ENCODE results near the gene NDST3.

Gene NDST3

GRCh38 chr4:118177126-118177525 is 142.8 kb downstream of the NDST3 start:
- Histone ChIP-seq H3K4me1 (ENCODE audit: control insufficient read depth, insufficient read depth, low read length) (no peaks in the 10 kb centered on the region), H3K4me3 (ENCODE audit: low read length) (no peak overlapping the region), H3K27me3 (replicated peaks; ENCODE audit: control insufficient read depth, insufficient read depth, low read length) (no peaks in the 10 kb centered on the region), H3K36me3 (ENCODE audit: control insufficient read depth, insufficient read depth, low read length, severe bottlenecking) (no peaks in the 10 kb centered on the region), H3K9me3 (ENCODE audit: control insufficient read depth, low read length) (no peaks in the 10 kb centered on the region), H3K9ac (ENCODE audit: low read length) (no peak overlapping the region)
- peak; percentile 10 for DNase-seq (ENCODE audit: low read depth)

GRCh38 chr4:118180776-118181175 is 146.5 kb downstream of the NDST3 start:
- Histone ChIP-seq H3K4me3 (ENCODE audit: low read length) (no peak overlapping the region), H3K9ac (ENCODE audit: low read length) (no peak overlapping the region), H3K9me3 (ENCODE audit: control insufficient read depth, low read length) (no peaks in the 10 kb centered on the region)

GRCh38 chr4:118190903-118191302 is 156.6 kb downstream of the NDST3 start:
- no peaks in the 10 kb centered on the region for H3K4me1 ChIP-seq (ENCODE audit: control insufficient read depth, insufficient read depth, low read length)
- no peaks in the 10 kb centered on the region for H3K27me3 ChIP-seq (replicated peaks; ENCODE audit: control insufficient read depth, insufficient read depth, low read length)
- DNase-seq (ENCODE audit: low read depth) = no peak
- H3K9me3 ChIP-seq (ENCODE audit: control insufficient read depth, low read length) = no peaks in the 10 kb centered on the region
- no peak overlapping the region for H3K9ac ChIP-seq (ENCODE audit: low read length)
- H3K36me3 ChIP-seq (ENCODE audit: control insufficient read depth, insufficient read depth, low read length, severe bottlenecking) = no peaks in the 10 kb centered on the region
- no peak overlapping the region for H3K4me3 ChIP-seq (ENCODE audit: low read length)

More at GRCh38 chr4:118180776-118181175, 146.5 kb downstream of the NDST3 start:
- H3K27me3 ChIP-seq (replicated peaks; ENCODE audit: control insufficient read depth, insufficient read depth, low read length) = no peaks in the 10 kb centered on the region
- peak; percentile 26 for DNase-seq (ENCODE audit: low read depth)
- no peaks in the 10 kb centered on the region for H3K36me3 ChIP-seq (ENCODE audit: control insufficient read depth, insufficient read depth, low read length, severe bottlenecking)
- H3K4me1 ChIP-seq (ENCODE audit: control insufficient read depth, insufficient read depth, low read length) = no peaks in the 10 kb centered on the region

- Histone ChIP-seq H3K9ac (ENCODE audit: low read length) (no peak overlapping the region), H3K4me3 (ENCODE audit: low read length) (no peak overlapping the region), H3K27me3 (replicated peaks; ENCODE audit: control insufficient read depth, insufficient read depth, low read length) (no peaks in the 10 kb centered on the region), H3K4me1 (ENCODE audit: control insufficient read depth, insufficient read depth, low read length) (no peaks in the 10 kb centered on the region), H3K36me3 (ENCODE audit: control insufficient read depth, insufficient read depth, low read length, severe bottlenecking) (no peaks in the 10 kb centered on the region), H3K9me3 (ENCODE audit: control insufficient read depth, low read length) (no peaks in the 10 kb centered on the region)
- no peak for DNase-seq (ENCODE audit: low read depth)
Observed at GRCh38 chr4:118193421-118193820, 159.1 kb downstream of the NDST3 start.

- Histone ChIP-seq H3K4me1 (ENCODE audit: control insufficient read depth, insufficient read depth, low read length) (no peaks in the 10 kb centered on the region), H3K9me3 (ENCODE audit: control insufficient read depth, low read length) (peaks cover 21% of the 10 kb centered on the region), H3K36me3 (ENCODE audit: control insufficient read depth, insufficient read depth, low read length, severe bottlenecking) (no peaks in the 10 kb centered on the region), H3K4me3 (ENCODE audit: low read length) (no peak overlapping the region), H3K27me3 (replicated peaks; ENCODE audit: control insufficient read depth, insufficient read depth, low read length) (no peaks in the 10 kb centered on the region), H3K9ac (ENCODE audit: low read length) (no peak overlapping the region)
- DNase-seq (ENCODE audit: low read depth) = peak; percentile 44
Observed at GRCh38 chr4:118206627-118207026, 172.3 kb downstream of the NDST3 start.

- Histone ChIP-seq H3K4me3 (ENCODE audit: low read length) (no peak overlapping the region), H3K36me3 (ENCODE audit: control insufficient read depth, insufficient read depth, low read length, severe bottlenecking) (no peaks in the 10 kb centered on the region), H3K9me3 (ENCODE audit: control insufficient read depth, low read length) (no peaks in the 10 kb centered on the region), H3K9ac (ENCODE audit: low read length) (no peak overlapping the region), H3K27me3 (replicated peaks; ENCODE audit: control insufficient read depth, insufficient read depth, low read length) (no peaks in the 10 kb centered on the region), H3K4me1 (ENCODE audit: control insufficient read depth, insufficient read depth, low read length) (no peaks in the 10 kb centered on the region)
- DNase-seq (ENCODE audit: low read depth) = no peak
Observed at GRCh38 chr4:118213101-118213500, 178.8 kb downstream of the NDST3 start.

- Histone ChIP-seq H3K9ac (ENCODE audit: low read length) (no peak overlapping the region), H3K4me3 (ENCODE audit: low read length) (no peak overlapping the region), H3K4me1 (ENCODE audit: control insufficient read depth, insufficient read depth, low read length) (no peaks in the 10 kb centered on the region), H3K9me3 (ENCODE audit: control insufficient read depth, low read length) (no peaks in the 10 kb centered on the region), H3K27me3 (replicated peaks; ENCODE audit: control insufficient read depth, insufficient read depth, low read length) (no peaks in the 10 kb centered on the region), H3K36me3 (ENCODE audit: control insufficient read depth, insufficient read depth, low read length, severe bottlenecking) (no peaks in the 10 kb centered on the region)
- no peak for DNase-seq (ENCODE audit: low read depth)
Observed at GRCh38 chr4:118215826-118216225, 181.5 kb downstream of the NDST3 start.

- Histone ChIP-seq H3K4me3 (ENCODE audit: low read length) (no peak overlapping the region), H3K27me3 (replicated peaks; ENCODE audit: control insufficient read depth, insufficient read depth, low read length) (peaks cover 9% of the 10 kb centered on the region), H3K36me3 (ENCODE audit: control insufficient read depth, insufficient read depth, low read length, severe bottlenecking) (no peaks in the 10 kb centered on the region), H3K4me1 (ENCODE audit: control insufficient read depth, insufficient read depth, low read length) (no peaks in the 10 kb centered on the region), H3K9ac (ENCODE audit: low read length) (no peak overlapping the region), H3K9me3 (ENCODE audit: control insufficient read depth, low read length) (no peaks in the 10 kb centered on the region)
- DNase-seq (ENCODE audit: low read depth) = peak; percentile 8
Observed at GRCh38 chr4:118221227-118221800, 187.0 kb downstream of the NDST3 start.

GRCh38 chr4:118224243-118224829 is 190.1 kb downstream of the NDST3 start:
- Histone ChIP-seq H3K36me3 (ENCODE audit: control insufficient read depth, insufficient read depth, low read length, severe bottlenecking) (no peaks in the 10 kb centered on the region), H3K27me3 (replicated peaks; ENCODE audit: control insufficient read depth, insufficient read depth, low read length) (peaks cover 9% of the 10 kb centered on the region), H3K4me3 (ENCODE audit: low read length) (no peak overlapping the region), H3K9me3 (ENCODE audit: control insufficient read depth, low read length) (no peaks in the 10 kb centered on the region), H3K4me1 (ENCODE audit: control insufficient read depth, insufficient read depth, low read length) (no peaks in the 10 kb centered on the region), H3K9ac (ENCODE audit: low read length) (no peak overlapping the region)
- DNase-seq (ENCODE audit: low read depth) = peak; percentile 87

GRCh38 chr4:118225511-118225910 is 191.2 kb downstream of the NDST3 start:
- no peak overlapping the region for H3K4me3 ChIP-seq (ENCODE audit: low read length)
- DNase-seq (ENCODE audit: low read depth) = no peak
- H3K27me3 ChIP-seq (replicated peaks; ENCODE audit: control insufficient read depth, insufficient read depth, low read length) = peaks cover 9% of the 10 kb centered on the region
- no peaks in the 10 kb centered on the region for H3K9me3 ChIP-seq (ENCODE audit: control insufficient read depth, low read length)
- H3K36me3 ChIP-seq (ENCODE audit: control insufficient read depth, insufficient read depth, low read length, severe bottlenecking) = no peaks in the 10 kb centered on the region
- H3K4me1 ChIP-seq (ENCODE audit: control insufficient read depth, insufficient read depth, low read length) = no peaks in the 10 kb centered on the region
- H3K9ac ChIP-seq (ENCODE audit: low read length) = no peak overlapping the region

- no peak for DNase-seq (ENCODE audit: low read depth)
- no peaks in the 10 kb centered on the region for H3K4me1 ChIP-seq (ENCODE audit: control insufficient read depth, insufficient read depth, low read length)
Observed at GRCh38 chr4:118226311-118227010, 192.2 kb downstream of the NDST3 start.

More at GRCh38 chr4:118226311-118227010, 192.2 kb downstream of the NDST3 start:
- H3K9ac ChIP-seq (ENCODE audit: low read length) = no peak overlapping the region
- no peaks in the 10 kb centered on the region for H3K9me3 ChIP-seq (ENCODE audit: control insufficient read depth, low read length)
- H3K4me3 ChIP-seq (ENCODE audit: low read length) = no peak overlapping the region
- H3K27me3 ChIP-seq (replicated peaks; ENCODE audit: control insufficient read depth, insufficient read depth, low read length) = peaks cover 9% of the 10 kb centered on the region
- no peaks in the 10 kb centered on the region for H3K36me3 ChIP-seq (ENCODE audit: control insufficient read depth, insufficient read depth, low read length, severe bottlenecking)
